Lung (tissue), 12 donors: Measurements from ENCODE around the gene MPIG6B. TPM values are rescaled to one million over a fixed set of nuclear protein-coding genes. Genes with fewer than 3 reads are reported as not detected.
A peak's percentile ranks its signal among the peaks of the same experiment; 100 is the strongest.

Experiments used
- ATAC-seq: fragments of 200-7000 bp; cut with Tn5 transposase; one replicate; pipeline ENCODE4 v1.9.1; 2020; ENCODE audit warnings: moderate number of reproducible peaks; ENCODE audit not compliant: insufficient read depth, low FRiP score
- DNase-seq, 3 donors: peaks; one replicate each; pipeline ENCODE4 v3.0.0-alpha.2; 2013 to 2017
- H3K27ac ChIP-seq, 2 donors: one replicate each; pipeline ENCODE4 v1.5.1; 2013; ENCODE audit warnings: mild to moderate bottlenecking in 2 of 2, moderate library complexity in 2 of 2, control low read depth in 1 of 2, inconsistent platforms in 1 of 2, low read depth in 1 of 2, low read length in 1 of 2
- H3K27me3 ChIP-seq, 3 donors: one replicate each; pipeline ENCODE4 v1.5.1; 2013; ENCODE audit warnings: low read length in 2 of 3; ENCODE audit not compliant: control insufficient read depth in 3 of 3, insufficient read depth in 3 of 3
- H3K36me3 ChIP-seq, 4 donors: one replicate each; pipeline ENCODE4 v1.5.1; 2013; ENCODE audit warnings: low read length in 4 of 4, mild to moderate bottlenecking in 1 of 4, moderate library complexity in 1 of 4; ENCODE audit not compliant: control insufficient read depth in 4 of 4, insufficient read depth in 4 of 4
- H3K4me1 ChIP-seq, 5 donors: one replicate each; pipeline ENCODE4 v1.5.1; 2013; ENCODE audit warnings: low read length in 5 of 5, mild to moderate bottlenecking in 2 of 5, moderate library complexity in 1 of 5; ENCODE audit not compliant: control insufficient read depth in 5 of 5, insufficient read depth in 5 of 5
- H3K4me3 ChIP-seq: one replicate; pipeline ENCODE4 v1.5.1; 2013; ENCODE audit warnings: mild to moderate bottlenecking, control low read depth, moderate library complexity
- H3K9ac ChIP-seq, 2 donors: one replicate each; pipeline ENCODE4 v1.5.1; 2013; ENCODE audit warnings: low read length in 2 of 2, control low read depth in 1 of 2; ENCODE audit not compliant: insufficient read depth in 1 of 2
- H3K9me3 ChIP-seq, 4 donors: one replicate each; pipeline ENCODE4 v1.5.1; 2013; ENCODE audit warnings: low read length in 3 of 4, mild to moderate bottlenecking in 1 of 4, moderate library complexity in 1 of 4; ENCODE audit not compliant: control insufficient read depth in 4 of 4, insufficient read depth in 3 of 4
- CTCF ChIP-seq: IDR thresholded peaks from 2 replicates; pipeline ENCODE4 v1.5.1; 2012; ENCODE audit warnings: mild to moderate bottlenecking; ENCODE audit errors: control extremely low read depth, extremely low read depth
- WGBS, 2 donors: extraction: QIAGEN DNeasy Blood & Tissue Kit; methylation state at CpG; one replicate each; pipeline ENCODE4 v1.1.7; 2013; 5-methylcytosine and 5-hydroxymethylcytosine counted together
- polyA plus RNA-seq, 2 donors: library from polyadenylated mRNA; stranded (reverse); fragments of 200-250 nt; gene quantifications; one replicate each; pipeline ENCODE4 v1.2.1, GENCODE V29; 2013
- total RNA-seq, 2 donors: library from RNA; depleted of rRNA in 1 of 2; stranded (reverse); fragments of >200 nt in 1 of 2; gene quantifications; one replicate each; pipeline ENCODE4 v1.2.1, GENCODE V29; 2014 to 2021
- donor health status: control.
- donor health status: control.
- donor health status: Bipolar disorder and iron deficiency.
- donor health status: healthy.
- donor health status: DM: yes; HTN: yes; CAD: no.

The MPIG6B gene
- total and polyA plus RNA-seq, 4 donors = 0.45 to 2.3 (median 0.86) TPM

DNA sequence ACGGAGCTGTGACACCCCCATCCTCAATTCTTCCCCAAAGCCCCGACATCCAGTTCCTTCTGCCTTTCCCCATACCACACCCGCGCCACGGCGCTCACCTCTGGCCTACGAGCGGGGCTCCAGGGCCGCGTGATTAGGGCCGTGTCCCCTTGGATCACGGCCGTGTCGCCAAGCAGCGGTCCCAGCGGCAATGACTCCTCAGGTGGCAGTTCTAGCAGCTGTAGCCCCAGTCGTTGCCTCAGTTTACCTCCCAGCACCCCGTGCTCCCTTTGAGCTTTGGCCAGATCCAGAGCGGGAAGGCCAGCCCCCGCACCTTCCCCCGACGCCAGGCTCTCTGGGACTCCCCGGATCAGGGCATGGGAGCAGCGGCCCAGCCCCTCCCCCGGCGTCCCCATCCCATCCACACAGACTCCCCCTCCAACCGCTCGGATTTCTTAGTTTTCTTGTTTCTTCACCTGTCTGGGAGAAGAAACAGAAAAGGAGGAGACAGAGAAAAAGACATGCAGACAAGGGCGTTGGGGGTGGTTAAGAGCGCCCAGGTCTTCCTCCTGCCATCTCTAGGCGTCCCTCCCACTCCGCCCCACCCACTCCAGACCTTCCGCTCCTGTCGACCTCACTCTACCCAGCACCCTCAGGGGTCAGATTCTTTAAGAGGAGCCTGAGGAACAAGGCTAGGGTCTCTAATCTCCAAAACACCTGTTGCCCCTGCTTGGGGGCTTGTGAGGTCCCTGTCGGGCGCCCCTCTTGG, 5.8 kb downstream of the MPIG6B start, which contains the start of gene DDAH2:
DDAH2 (minus strand) TSS at position 533 of the 748 bp plus-strand sequence; CDS start at position 395, 138 bp downstream.
- DNase-seq = no peak
- WGBS, 2 donors = 18 to 32% methylated on average over 36 of the region's 36 CpGs
- Histone ChIP-seq H3K4me1 (peaks cover 0 to 16% (median 7%) of the 10 kb centered on the region in 5 donors), H3K9ac (peak within 1 kb of the TSS; percentile 70 to 78), H3K4me3 (peak within 1 kb of the TSS; percentile 36), H3K27ac (peak within 1 kb of the TSS; percentile 90 to 93), H3K36me3 (peaks cover 7 to 43% (median 33%) of the 10 kb centered on the region in 4 donors), H3K9me3 (no peaks in the 10 kb centered on the region), H3K27me3 (no peaks in the 10 kb centered on the region)
- ATAC-seq = peak; percentile 19
- no peak for TF ChIP-seq CTCF

- Histone ChIP-seq H3K4me3 (peak overlapping the region; percentile 36), H3K27me3 (no peaks in the 10 kb centered on the region), H3K4me1 (peaks cover 0 to 20% (median 7%) of the 10 kb centered on the region in 5 donors), H3K9ac (peak overlapping the region; percentile 70 to 78), H3K9me3 (no peaks in the 10 kb centered on the region), H3K36me3 (peaks cover 9 to 47% (median 36%) of the 10 kb centered on the region in 4 donors), H3K27ac (peak overlapping the region; percentile 90 to 93)
- peak; percentile 77 for ATAC-seq
- peak; percentile 37 for TF ChIP-seq CTCF
- peak; percentile 94 to 97 (median 95) for DNase-seq
- 0 to 1% methylated on average over 29 of the region's 29 CpGs for WGBS, 2 donors
Measured at GRCh38 chr6:31729515-31729978, 6.4 kb downstream of the MPIG6B start.

DNA sequence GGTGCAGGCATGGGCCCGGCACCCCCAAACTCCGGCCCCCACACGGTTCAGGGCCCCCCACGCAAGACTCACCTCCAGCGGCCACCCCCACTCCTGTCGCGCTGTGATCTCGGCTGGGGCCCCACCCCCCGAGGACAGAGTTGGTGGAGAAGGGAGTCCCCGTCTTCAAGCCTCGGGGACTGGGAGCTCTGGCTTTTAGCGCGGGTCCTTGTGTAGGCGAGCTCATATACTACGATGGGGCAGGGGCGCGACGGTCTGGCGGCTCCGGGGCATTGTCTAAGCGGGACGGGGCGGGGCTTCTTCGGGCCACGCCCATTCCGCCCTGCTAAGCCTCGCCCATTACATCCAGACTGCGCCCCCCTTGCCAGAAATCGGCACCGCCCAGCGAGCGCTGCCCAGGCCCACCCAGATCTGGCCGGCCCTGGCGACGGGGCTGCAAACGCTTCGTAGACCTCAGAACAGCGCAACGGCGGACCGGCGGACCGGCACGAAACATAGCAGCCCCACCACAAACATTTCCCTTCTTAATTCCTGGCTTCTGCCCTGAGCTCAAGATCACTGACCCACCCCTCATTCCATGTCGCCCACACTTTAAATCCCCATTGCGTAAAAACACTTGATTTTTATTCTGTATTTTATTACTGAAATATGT, 6.9 kb downstream of the MPIG6B start:
- Histone ChIP-seq H3K9ac (peak overlapping the region; percentile 70 to 78), H3K27ac (peak overlapping the region; percentile 90 to 93), H3K36me3 (peaks cover 9 to 47% (median 36%) of the 10 kb centered on the region in 4 donors), H3K27me3 (no peaks in the 10 kb centered on the region), H3K4me3 (peak overlapping the region; percentile 36), H3K9me3 (no peaks in the 10 kb centered on the region), H3K4me1 (peaks cover 0 to 25% (median 7%) of the 10 kb centered on the region in 5 donors)
- DNase-seq (peak; percentile 97), ATAC-seq (peak; percentile 80)
- WGBS, 2 donors = 3 to 4% methylated on average over 37 to 46 of the region's 46 CpGs
- no peak for TF ChIP-seq CTCF
